HG03575 (cell line): Measurements from ENCODE around the gene PGBD2.
"Not testable (repeated sequence)": the region's sequence is repeated elsewhere in the genome, so short reads cannot be mapped to it uniquely, and the experiment has no call there.

Experiments used
- ATAC-seq: cut with Tn5 transposase; IDR thresholded peaks from one replicate; pipeline ENCODE4 v1.9.1; 2021; ENCODE audit not compliant: unreplicated experiment, insufficient number of reproducible peaks, low FRiP score; ENCODE audit errors: extremely low read depth

Gene PGBD2

GRCh38 chr1:248906009-248906752, at the start of gene PGBD2:
PGBD2 (plus strand) TSS chr1:248906235; CDS start chr1:248913863, 7,628 bp downstream.
- peak; percentile 69 for ATAC-seq

- ATAC-seq, result no peak
Measured at GRCh38 chr1:248857201-248857600, 48.8 kb upstream of the PGBD2 start.

DNA sequence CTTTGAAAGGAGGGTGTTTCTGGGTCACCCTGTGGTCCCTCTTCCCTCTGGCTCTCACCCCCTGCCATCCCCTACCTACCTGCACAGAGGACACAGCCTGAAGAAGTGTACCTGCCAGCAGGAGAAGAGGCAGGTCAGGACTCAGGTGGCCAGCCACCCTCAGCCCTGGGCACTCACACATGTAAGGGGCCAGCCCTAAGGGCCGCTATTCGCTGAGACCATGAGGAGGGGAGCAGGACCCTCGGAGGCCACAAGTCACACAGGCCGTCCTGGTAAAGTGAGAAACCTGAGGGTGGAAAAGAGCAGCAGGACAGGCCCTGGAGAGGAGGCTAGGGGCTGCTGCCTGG, 48.3 kb upstream of the PGBD2 start:
- no peak for ATAC-seq

DNA sequence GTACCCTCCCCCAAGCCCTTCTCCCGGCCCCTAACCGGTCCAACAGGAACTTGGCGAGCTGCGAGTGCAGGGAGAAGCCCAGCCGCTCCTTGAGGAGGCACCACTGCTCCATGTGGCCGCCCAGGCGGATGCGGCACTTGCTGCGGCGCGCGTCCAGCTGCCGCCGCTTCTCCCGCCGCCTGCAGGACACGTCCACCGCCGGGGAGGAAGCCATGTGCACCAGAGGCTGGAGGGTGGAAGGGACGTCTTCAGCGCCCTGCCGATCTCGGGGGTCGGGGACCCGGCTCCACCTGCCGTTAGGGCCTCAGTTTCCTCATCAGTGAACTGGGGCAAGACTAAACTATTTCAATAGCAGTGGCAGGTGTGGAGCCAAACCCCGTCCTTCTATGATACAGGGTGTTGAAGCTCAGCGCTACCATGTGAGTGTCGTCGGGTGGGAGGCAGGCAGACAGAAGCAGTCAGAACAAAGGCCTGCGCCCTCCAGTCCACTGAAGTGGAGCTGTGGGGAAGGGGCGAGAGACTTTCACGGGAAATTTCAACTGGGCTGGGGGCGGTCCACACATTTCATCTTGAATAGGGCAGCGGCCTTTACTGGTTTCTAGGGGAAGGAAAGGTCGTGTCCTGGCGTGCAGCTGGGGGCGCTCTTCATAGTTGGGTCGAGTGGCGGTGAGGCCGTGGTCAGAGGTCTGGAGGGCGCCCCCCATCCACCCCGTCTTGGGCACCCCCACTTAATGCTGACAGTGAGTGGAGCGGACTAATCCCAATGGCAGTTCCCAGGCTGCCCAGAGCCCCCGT, 47.7 kb upstream of the PGBD2 start:
- ATAC-seq, result peak; percentile 17

DNA sequence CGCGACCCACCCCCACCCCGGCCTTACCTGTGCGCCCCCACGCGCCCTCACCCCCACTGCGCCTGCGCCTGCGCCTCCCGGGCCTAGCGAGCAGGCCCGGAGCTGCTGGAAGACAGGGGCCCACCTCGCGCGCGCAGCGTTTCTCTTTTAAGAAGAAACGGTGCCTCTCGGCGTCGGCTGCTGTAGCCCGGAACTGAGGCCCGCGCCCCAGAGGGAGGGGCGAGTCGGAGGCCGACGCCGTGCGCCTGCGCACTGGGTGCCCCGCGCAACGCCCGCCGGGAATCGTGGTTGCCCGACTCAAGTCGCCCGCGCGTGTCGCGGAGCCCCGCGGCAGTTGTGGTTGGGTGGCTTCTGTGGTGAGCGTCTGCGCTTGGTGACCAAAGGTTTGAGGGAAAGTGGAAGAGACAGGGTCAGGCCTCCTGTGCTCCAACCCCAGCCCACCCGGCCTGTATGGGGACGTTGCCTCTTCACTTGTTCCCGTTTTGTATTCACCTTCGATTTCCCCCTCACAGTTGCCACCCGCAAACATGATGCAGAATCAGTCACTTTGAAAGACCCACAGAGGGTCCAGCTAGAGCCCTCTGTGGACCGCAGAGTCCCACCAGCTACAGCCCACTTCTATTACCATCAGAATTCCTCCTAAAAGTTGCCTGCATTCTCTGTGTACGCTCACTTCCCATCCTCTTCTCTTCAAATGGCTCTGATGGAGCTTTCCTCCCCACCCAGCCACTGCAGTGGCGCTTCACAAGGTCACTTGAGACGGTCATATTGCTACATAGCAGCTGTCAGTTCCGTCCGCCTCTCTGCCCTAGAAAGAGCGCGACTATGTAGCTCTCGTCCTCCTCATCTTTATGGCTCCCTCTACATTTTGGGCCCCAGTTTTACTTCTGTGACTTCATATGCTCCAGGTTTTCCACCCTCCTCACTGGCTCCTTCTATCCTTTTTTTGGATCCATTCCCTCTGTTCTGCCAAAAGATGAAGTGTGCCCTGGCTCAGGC, 46.8 kb upstream of the PGBD2 start, which contains the start of gene ZNF692:
TSS of gene ZNF692 (minus strand) at position 195 of the 999 bp plus-strand sequence. CDS start 776 bp downstream, outside the sequence.
- peak; percentile 41 for ATAC-seq

DNA sequence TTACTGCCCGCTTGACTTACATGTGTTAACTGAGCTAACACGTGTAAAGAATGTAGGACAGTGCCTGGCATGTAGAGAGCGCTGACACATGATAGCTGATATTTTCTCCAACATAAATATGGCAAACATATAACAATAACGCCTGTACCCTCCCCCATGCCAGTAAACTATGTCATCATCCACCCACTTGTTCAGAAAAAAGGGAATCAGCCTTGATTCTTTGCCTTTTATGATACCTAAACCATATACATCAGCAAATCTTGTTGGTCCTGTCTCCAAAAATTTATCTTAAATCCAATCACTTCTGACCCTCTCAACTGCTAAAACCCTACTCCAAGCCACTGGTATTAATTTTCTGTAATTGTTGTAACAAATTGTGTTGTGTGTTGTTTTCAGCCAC, 46.0 kb upstream of the PGBD2 start:
- no peak for ATAC-seq

DNA sequence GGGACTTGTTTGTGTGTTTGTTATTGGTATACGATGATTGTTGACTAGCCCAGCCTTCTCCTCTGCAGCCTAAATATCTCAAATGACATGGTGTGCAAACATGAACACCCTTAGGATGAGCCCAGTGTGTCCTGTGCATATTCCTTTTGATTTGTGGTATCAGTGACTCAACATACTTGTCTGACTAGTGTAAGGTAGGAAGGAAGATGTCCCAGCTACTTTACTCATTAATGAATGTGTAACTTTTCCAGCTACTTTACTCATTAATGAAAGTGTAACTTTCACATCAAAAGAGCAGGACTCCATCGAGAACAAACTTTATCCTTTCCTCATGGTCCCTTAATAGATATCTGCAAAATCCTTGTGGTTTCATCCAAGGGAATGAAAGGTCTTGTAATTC, 44.4 kb upstream of the PGBD2 start:
- ATAC-seq, result no peak

DNA sequence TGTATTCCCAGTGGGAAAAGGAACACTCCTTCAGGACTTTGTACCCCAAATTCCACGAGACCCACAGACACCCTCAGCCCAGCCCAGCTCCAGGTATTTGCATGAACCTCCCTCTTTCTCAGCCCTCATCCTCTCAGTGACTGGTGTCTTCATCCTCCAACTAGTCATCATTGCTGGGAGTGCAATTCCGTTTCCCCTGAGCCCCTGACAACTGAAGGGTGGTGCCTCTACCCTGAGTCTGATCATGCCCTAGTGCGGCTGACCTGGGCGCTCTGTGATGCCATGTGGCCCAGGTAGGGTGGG, 43.4 kb upstream of the PGBD2 start:
- peak; percentile 1 for ATAC-seq

GRCh38 chr1:248862998-248863881, 42.8 kb upstream of the PGBD2 start:
- ATAC-seq, result peak; percentile 34

DNA sequence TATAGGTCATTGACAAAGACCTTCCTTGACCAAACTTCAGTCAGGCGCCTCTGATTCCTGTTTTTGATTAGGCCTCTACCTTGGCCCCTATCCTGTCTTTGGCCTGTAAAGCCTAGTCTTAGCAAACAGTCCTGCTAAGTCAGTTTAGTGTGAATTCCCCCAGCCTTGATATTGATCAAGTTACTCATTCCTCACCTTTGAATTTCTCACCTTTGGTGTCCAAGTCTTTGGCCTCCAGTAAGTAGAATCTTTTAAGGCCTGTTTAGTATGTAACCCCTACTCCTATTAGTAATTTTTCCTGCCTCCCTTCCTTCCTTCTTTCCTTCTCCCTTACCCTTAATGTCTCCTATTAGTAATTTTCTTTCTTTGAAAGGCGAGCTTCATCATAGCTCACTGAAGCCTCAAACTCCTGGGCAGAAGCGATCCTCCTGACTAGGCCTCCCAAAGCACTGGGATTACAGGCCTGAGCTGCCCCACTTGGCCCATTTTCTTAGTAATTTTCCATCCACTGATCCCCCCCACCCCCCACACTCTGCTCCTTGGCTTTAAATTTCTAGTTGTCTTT, 34.1 kb upstream of the PGBD2 start:
- no peak for ATAC-seq

DNA sequence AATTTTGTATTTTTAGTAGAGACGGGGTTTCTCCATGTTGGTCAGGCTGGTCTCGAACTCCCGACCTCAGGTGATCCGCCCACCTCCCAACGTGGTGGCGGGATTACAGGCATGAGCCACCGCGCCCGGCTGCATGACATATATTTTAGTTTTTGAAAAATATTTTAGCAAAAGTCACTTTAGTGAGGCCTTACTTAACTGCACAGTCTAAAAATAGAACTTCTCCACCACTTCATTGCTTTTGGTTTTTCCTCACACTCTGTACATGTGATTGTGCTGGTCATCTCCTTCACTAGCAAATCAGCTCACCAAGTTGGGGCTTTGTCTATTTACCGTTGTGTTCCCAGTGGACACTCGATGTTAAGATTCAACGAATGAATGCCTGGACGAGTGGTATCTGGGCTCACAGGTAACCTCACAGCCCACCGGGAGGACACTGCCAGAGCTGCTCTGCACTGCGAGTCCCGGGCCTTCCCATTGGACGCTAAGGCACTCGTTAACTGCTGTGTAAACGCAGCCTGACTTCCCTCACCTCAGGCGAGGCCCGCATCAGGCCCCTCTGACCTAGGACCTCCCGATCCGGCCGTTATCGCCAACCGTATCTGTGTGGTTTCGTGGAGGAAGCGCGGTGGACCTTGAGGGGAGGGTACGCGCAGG, 33.2 kb upstream of the PGBD2 start:
- ATAC-seq, result peak; percentile 7

GRCh38 chr1:248873409-248873992, 32.5 kb upstream of the PGBD2 start:
- ATAC-seq, result peak; percentile 36

- peak; percentile 47 for ATAC-seq
Measured at GRCh38 chr1:248873993-248874533, 32.0 kb upstream of the PGBD2 start.

DNA sequence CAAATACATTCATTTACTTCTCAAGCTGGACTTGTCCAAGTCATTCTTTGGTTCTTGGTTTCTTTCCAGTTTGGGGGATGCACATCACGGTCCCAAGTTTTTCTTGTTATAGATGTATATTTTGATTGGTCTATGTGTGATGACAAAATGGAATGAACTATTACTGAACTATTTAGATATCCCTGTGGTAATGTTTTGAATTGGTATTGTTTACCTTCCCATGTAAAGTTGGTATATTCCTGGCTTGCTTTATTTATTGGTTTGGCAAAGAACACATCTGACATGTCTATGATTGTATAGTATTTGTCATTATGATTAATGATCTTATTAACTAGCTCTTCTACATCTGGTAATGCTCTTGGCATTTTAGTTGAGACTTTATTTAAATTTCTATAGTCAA, 24.8 kb upstream of the PGBD2 start:
- ATAC-seq, result no peak

- ATAC-seq, result not testable (repeated sequence)
Measured at GRCh38 chr1:248882427-248882826, 23.6 kb upstream of the PGBD2 start.

DNA sequence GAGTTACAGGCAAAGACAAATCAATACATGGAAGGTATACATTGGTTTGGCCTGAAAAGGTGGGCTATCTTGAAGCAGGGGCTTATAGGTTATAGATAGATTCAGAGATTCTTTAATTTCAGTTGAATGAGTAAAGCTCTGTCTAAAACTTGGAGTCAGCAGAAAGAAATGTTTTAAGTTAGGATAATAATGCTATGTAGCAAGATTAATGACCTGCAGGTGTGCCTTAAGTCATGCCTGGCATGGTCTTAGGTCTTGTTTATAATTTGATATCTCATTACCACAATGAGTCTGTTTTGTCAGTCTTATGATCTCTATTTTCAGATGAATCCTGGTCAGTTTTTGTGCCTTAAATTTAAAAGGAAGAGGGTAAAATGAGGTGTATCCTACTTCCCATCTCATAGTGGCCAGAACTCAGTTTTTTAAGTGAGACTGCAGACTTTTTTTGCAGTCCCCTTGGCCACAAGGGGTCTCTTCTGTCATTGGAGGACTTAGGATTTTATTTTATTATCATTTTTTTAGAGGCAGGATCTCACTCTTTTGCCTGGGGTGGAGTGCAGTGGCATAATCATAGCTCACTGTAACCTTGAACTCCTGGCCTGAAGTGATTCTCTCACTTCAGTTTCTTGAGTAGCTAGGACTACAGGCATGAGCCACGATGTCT, 21.3 kb upstream of the PGBD2 start:
- no peak for ATAC-seq

DNA sequence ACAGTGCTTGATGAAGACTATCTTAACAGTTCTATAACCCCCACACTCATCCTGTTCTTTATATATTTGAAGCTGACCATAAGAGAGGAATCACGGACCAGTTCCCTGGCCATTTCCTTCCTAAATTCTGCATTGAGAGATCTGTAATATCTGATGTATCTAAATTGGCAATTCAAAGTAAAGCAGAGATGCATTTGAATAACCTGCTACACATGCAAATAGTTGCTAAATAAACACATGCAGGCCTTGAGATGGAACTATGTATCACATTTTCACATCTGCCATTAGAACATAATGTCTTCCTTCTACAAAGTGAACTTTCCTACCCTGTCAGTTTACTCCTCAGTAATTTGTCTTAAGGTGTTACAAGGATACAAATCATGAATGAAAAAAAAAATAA, 20.4 kb upstream of the PGBD2 start:
- ATAC-seq, result no peak
